ENCODE measurements around the gene NCOR1. TPM values are rescaled to one million over a fixed set of nuclear protein-coding genes. Genes with fewer than 3 reads are reported as not detected.
A peak's percentile ranks its signal among the peaks of the same experiment; 100 is the strongest.

Gene NCOR1
- total and polyA plus RNA-seq, 2 of the 13 experiments (the other 11 are each of a cell fraction or from before 2014, with no cell fraction given), result 57.0 to 71.7 TPM

DNA sequence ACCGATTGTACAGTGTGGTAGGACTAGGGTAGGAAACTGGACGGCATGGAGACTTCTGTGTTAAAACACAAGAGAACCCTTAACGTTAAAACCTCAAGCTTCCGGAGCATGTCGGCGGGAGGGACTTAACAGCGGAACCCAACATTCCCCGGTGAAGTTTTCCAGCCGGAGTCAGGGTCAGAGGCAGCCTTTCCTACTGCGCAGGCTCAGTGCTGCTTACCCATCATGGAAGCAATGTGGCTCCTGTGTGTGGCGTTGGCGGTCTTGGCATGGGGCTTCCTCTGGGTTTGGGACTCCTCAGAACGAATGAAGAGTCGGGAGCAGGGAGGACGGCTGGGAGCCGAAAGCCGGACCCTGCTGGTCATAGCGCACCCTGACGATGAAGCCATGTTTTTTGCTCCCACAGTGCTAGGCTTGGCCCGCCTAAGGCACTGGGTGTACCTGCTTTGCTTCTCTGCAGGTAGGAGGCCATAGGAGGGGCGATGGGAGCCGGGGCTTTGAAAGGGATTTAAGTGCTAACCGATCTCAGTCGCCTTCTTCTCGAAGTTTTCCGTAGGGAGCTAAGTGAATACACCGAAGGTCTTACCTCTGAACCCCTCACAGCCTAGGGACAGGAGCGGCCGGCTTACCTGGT, 1.8 kb upstream of the NCOR1 start, which contains the start of gene PIGL (continued):
- TF ChIP-seq EP300 (IDR thresholded peaks at IDR 0.05; ENCODE audit: low read depth in 2 of 2, low read length in 2 of 2) (peak in 1 of 2 experiments; percentile 21; a peak in 2 of 4 replicates), EP300 (CRISPR knock-in tag; IDR thresholded peaks at IDR 0.05; ENCODE audit: borderline replicate concordance) (peak; percentile 37), NFIB (CRISPR knock-in tag; IDR thresholded peaks at IDR 0.05; ENCODE audit: borderline replicate concordance) (no peak), NCOR1 (IDR thresholded peaks at IDR 0.05; ENCODE audit: borderline replicate concordance, low read length) (peak; percentile 37; the same call in 1 of the 2 replicates), SSRP1 (CRISPR knock-in tag; IDR thresholded peaks at IDR 0.05) (peak; percentile 34; the same call in 1 of the 2 replicates), NCOA5 (CRISPR knock-in tag; IDR thresholded peaks at IDR 0.05) (no peak), ZBTB7A (CRISPR knock-in tag; IDR thresholded peaks at IDR 0.05) (0 out of 2 replicates have a peak, but pooled peaks have one; percentile 46), MEIS1 (CRISPR knock-in tag; IDR thresholded peaks at IDR 0.05; ENCODE audit: borderline replicate concordance) (no peak), ZNF20 (CRISPR knock-in tag; IDR thresholded peaks at IDR 0.05) (no peak), ZSCAN9 (CRISPR knock-in tag; IDR thresholded peaks at IDR 0.05; ENCODE audit: borderline replicate concordance) (peak; percentile 78; the same call in 1 of the 2 replicates), RBM39 (IDR thresholded peaks at IDR 0.05; ENCODE audit: low read depth, low read length, poor library complexity, severe bottlenecking) (peak; percentile 32), REXO4 (CRISPR knock-in tag; IDR thresholded peaks at IDR 0.05; ENCODE audit: borderline replicate concordance) (no peak), ZNF431 (CRISPR knock-in tag; IDR thresholded peaks at IDR 0.05; ENCODE audit: borderline replicate concordance, low read depth) (0 out of 2 replicates have a peak, but pooled peaks have one; percentile 34), CHD2 (IDR thresholded peaks at IDR 0.05; ENCODE audit: low read depth, low read length) (no peak), ZNF558 (CRISPR knock-in tag; IDR thresholded peaks at IDR 0.05; ENCODE audit: borderline replicate concordance) (peak; percentile 78; the same call in 1 of the 2 replicates), ZNF354B (CRISPR knock-in tag; IDR thresholded peaks at IDR 0.05) (no peak), SALL1 (CRISPR knock-in tag; IDR thresholded peaks at IDR 0.05) (peak; percentile 90), ZNF207 (IDR thresholded peaks at IDR 0.05; ENCODE audit: borderline replicate concordance) (no peak), SPEN (CRISPR knock-in tag; IDR thresholded peaks at IDR 0.05; ENCODE audit: low read depth) (peak; percentile 78), TGIF2 (CRISPR knock-in tag; IDR thresholded peaks at IDR 0.05) (peak; percentile 95), MTA1 (CRISPR knock-in tag; IDR thresholded peaks at IDR 0.05; ENCODE audit: borderline replicate concordance) (peak; percentile 61; the same call in 1 of the 2 replicates), ZNF136 (CRISPR knock-in tag; IDR thresholded peaks at IDR 0.05; ENCODE audit: low read depth) (no peak), ZNF326 (CRISPR knock-in tag; IDR thresholded peaks at IDR 0.05; ENCODE audit: borderline replicate concordance) (no peak), NFIC (IDR thresholded peaks at IDR 0.05; ENCODE audit: low read length) (no peak)
- TF ChIP-seq, protein P1, sequence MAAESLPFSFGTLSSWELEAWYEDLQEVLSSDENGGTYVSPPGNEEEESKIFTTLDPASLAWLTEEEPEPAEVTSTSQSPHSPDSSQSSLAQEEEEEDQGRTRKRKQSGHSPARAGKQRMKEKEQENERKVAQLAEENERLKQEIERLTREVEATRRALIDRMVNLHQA (CRISPR knock-in tag; IDR thresholded peaks at IDR 0.05), result no peak
- TF ChIP-seq, protein P2, sequence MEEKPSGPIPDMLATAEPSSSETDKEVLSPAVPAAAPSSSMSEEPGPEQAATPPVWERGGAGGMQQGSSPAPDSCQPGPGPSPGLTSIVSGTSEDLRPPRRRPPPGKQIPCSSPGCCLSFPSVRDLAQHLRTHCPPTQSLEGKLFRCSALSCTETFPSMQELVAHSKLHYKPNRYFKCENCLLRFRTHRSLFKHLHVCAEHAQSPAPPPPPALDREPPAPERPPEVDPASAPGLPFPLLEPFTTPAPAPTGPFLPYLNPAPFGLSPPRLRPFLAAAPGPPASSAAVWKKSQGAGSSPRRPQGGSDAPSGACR (CRISPR knock-in tag; IDR thresholded peaks at IDR 0.05), result no peak; the same call in 1 of the 2 replicates
- TF ChIP-seq, protein P3, sequence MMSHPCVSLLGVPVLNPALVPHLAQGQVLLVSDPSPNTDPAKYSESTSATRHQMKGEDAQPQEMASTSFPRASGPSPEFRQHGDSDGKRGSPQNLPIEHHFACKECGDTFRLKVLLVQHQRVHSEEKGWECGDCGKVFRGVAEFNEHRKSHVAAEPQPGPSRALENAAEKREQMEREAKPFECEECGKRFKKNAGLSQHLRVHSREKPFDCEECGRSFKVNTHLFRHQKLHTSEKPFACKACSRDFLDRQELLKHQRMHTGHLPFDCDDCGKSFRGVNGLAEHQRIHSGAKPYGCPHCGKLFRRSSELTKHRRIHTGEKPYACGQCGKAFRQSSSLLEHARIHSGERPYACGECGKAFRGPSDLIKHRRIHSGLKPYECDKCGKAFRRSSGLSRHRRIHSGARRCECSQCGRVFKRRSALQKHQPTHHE (CRISPR knock-in tag; IDR thresholded peaks at IDR 0.05; ENCODE audit: borderline replicate concordance), result peak; percentile 81
- TF ChIP-seq, protein P4, sequence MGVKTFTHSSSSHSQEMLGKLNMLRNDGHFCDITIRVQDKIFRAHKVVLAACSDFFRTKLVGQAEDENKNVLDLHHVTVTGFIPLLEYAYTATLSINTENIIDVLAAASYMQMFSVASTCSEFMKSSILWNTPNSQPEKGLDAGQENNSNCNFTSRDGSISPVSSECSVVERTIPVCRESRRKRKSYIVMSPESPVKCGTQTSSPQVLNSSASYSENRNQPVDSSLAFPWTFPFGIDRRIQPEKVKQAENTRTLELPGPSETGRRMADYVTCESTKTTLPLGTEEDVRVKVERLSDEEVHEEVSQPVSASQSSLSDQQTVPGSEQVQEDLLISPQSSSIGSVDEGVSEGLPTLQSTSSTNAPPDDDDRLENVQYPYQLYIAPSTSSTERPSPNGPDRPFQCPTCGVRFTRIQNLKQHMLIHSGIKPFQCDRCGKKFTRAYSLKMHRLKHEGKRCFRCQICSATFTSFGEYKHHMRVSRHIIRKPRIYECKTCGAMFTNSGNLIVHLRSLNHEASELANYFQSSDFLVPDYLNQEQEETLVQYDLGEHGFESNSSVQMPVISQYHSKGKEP (CRISPR knock-in tag; IDR thresholded peaks at IDR 0.05), result 0 out of 2 replicates have a peak, but pooled peaks have one; percentile 61
